Breast epithelium (tissue), 3 donors: ENCODE measurements around the gene LHFPL3.

ENCODE experiments used
- POLR2A ChIP-seq: fragments of 450-650 bp; IDR thresholded peaks from one replicate; pipeline ENCODE4 v1.6.1; 2016; ENCODE audit warnings: antibody characterized with exemption, mild to moderate bottlenecking, moderate library complexity
- TF ChIP-seq, protein P1 (sequence below), 3 donors: fragments of 450-650 bp; IDR thresholded peaks; one replicate each; pipeline ENCODE4 v1.5.1; 2016 to 2017; ENCODE audit warnings: antibody characterized with exemption in 3 of 3, mild to moderate bottlenecking in 3 of 3, moderate library complexity in 3 of 3

- TF ChIP-seq, protein P1, sequence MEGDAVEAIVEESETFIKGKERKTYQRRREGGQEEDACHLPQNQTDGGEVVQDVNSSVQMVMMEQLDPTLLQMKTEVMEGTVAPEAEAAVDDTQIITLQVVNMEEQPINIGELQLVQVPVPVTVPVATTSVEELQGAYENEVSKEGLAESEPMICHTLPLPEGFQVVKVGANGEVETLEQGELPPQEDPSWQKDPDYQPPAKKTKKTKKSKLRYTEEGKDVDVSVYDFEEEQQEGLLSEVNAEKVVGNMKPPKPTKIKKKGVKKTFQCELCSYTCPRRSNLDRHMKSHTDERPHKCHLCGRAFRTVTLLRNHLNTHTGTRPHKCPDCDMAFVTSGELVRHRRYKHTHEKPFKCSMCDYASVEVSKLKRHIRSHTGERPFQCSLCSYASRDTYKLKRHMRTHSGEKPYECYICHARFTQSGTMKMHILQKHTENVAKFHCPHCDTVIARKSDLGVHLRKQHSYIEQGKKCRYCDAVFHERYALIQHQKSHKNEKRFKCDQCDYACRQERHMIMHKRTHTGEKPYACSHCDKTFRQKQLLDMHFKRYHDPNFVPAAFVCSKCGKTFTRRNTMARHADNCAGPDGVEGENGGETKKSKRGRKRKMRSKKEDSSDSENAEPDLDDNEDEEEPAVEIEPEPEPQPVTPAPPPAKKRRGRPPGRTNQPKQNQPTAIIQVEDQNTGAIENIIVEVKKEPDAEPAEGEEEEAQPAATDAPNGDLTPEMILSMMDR (IDR thresholded peaks at IDR 0.05), result no peak
- no peak for TF ChIP-seq POLR2A
Observed at GRCh38 chr7:104927055-104927454, 598.7 kb downstream of the LHFPL3 start.
